ENCODE data around the gene KIRREL3.

The KIRREL3 gene

DNA sequence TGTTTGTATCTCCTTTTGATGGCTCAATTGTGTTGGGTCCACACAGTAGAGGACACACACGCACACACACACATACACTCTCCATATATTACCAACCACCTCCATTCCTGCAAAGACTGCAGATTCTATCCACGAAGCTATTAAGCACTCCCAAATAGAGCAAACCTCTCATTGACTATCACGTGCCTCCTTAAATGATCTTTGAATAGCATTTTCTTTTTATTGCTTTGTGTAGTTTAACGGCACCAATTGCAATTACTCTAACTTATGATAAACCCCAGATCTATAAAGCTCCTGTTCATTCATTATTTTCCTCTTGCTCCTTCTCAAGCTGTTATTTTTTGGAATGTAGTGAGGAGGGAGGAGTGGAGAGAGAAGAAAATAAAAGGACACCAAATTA lies 440.3 kb downstream of the KIRREL3 start:
- TF ChIP-seq, protein P1, sequence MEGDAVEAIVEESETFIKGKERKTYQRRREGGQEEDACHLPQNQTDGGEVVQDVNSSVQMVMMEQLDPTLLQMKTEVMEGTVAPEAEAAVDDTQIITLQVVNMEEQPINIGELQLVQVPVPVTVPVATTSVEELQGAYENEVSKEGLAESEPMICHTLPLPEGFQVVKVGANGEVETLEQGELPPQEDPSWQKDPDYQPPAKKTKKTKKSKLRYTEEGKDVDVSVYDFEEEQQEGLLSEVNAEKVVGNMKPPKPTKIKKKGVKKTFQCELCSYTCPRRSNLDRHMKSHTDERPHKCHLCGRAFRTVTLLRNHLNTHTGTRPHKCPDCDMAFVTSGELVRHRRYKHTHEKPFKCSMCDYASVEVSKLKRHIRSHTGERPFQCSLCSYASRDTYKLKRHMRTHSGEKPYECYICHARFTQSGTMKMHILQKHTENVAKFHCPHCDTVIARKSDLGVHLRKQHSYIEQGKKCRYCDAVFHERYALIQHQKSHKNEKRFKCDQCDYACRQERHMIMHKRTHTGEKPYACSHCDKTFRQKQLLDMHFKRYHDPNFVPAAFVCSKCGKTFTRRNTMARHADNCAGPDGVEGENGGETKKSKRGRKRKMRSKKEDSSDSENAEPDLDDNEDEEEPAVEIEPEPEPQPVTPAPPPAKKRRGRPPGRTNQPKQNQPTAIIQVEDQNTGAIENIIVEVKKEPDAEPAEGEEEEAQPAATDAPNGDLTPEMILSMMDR (IDR thresholded peaks at IDR 0.05; ENCODE audit: insufficient read depth, low read length, poor library complexity, severe bottlenecking) = no peak
- no peak for DNase-seq (ENCODE audit: extremely low read depth, insufficient read length)
- H3K36me3 ChIP-seq (ENCODE audit: control insufficient read depth, insufficient read depth, low read length) = no peaks in the 10 kb centered on the region

DNA sequence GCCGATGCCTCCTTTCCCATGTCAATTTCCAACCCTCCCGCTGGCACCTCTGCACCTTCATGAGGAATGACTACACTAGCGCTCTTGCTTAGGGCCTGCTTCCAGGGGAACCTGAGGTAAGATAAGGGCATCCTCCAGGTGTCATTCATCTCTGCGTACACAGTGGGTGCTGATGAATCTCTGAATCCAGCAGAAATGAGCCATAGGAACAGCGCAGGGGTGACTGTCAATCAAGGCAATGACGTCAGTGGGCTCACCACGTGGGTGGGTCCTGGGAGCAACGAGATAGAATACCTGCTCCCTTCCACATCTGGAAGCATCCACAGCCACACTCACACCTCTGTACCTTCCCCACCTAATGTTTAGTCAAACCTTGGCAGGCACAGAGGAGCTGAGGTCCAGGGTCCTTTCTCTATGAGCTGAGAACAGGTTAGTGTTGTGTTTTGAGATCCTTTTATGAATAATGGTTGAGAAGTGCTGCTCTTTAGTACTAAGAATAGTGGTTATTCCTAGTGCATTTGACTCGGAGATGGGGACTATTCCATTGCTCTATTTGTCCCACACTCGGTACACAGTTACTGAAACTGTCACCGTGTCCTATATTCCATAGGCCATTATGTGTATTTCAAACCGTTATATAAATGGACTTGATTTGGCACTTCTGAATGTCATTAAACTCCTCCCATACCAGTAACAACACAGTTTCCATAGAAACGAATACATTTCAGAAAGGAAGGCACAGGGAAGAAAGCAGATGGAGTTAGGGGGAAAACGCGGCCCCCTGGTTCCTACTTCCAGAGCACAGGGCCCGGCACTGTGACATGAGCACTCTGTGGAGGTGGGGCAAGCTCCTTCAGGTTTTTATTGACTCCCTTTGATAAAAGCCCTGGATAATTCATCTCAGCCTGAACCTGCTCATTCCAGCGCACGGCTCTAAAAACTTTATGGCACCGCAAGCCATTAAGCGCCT lies 451.7 kb downstream of the KIRREL3 start:
- Histone ChIP-seq H3K27me3 (replicated peaks; ENCODE audit: control insufficient read depth, insufficient read depth, low read length) (no peaks in the 10 kb centered on the region; the same call in 1 of the 2 replicates), H3K4me3 (replicated peaks; ENCODE audit: low read depth, low read length) (no peak overlapping the region), H3K36me3 (ENCODE audit: control insufficient read depth, insufficient read depth, low read length) (no peaks in the 10 kb centered on the region)
- no peak for DNase-seq (ENCODE audit: extremely low read depth, insufficient read length)
- TF ChIP-seq, protein P1 (IDR thresholded peaks at IDR 0.05; ENCODE audit: insufficient read depth, low read length, poor library complexity, severe bottlenecking) = no peak

More for the DNA sequence above, 440.3 kb downstream of the KIRREL3 start:
- no peaks in the 10 kb centered on the region; the same call in 1 of the 2 replicates for H3K27me3 ChIP-seq (replicated peaks; ENCODE audit: control insufficient read depth, insufficient read depth, low read length)
- no peak overlapping the region for H3K4me3 ChIP-seq (replicated peaks; ENCODE audit: low read depth, low read length)

GRCh38 chr11:126547691-126548090 lies 452.9 kb downstream of the KIRREL3 start:
- DNase-seq (ENCODE audit: extremely low read depth, insufficient read length) = no peak
- H3K36me3 ChIP-seq (ENCODE audit: control insufficient read depth, insufficient read depth, low read length) = no peaks in the 10 kb centered on the region
- H3K27me3 ChIP-seq (replicated peaks; ENCODE audit: control insufficient read depth, insufficient read depth, low read length) = no peaks in the 10 kb centered on the region; the same call in 1 of the 2 replicates
- H3K4me3 ChIP-seq (replicated peaks; ENCODE audit: low read depth, low read length) = no peak overlapping the region
- TF ChIP-seq, protein P1 (IDR thresholded peaks at IDR 0.05; ENCODE audit: insufficient read depth, low read length, poor library complexity, severe bottlenecking) = no peak

DNA sequence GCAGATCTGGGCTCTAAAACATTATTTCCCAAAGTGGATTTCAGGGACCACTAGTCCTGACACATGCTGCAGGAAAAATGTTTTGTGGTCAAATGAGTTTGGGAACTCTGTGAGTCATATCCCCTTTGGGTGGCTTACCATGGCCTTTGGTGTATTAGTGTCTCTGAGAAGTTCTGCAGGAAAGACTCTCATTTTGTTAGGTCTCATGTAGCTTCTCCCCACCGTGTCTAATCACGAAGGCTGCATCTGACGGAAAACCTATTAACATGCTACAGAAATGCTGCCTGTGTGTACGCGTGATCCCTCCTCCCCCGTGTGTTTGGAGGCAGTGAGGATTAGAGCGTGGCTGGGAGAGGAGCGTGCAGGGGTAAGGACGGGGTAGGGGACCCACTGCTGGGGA lies 453.4 kb downstream of the KIRREL3 start:
- Histone ChIP-seq H3K4me3 (replicated peaks; ENCODE audit: low read depth, low read length) (no peak overlapping the region), H3K36me3 (ENCODE audit: control insufficient read depth, insufficient read depth, low read length) (no peaks in the 10 kb centered on the region), H3K27me3 (replicated peaks; ENCODE audit: control insufficient read depth, insufficient read depth, low read length) (no peaks in the 10 kb centered on the region; the same call in 1 of the 2 replicates)
- TF ChIP-seq, protein P1 (IDR thresholded peaks at IDR 0.05; ENCODE audit: insufficient read depth, low read length, poor library complexity, severe bottlenecking) = no peak
- DNase-seq (ENCODE audit: extremely low read depth, insufficient read length) = no peak

DNA sequence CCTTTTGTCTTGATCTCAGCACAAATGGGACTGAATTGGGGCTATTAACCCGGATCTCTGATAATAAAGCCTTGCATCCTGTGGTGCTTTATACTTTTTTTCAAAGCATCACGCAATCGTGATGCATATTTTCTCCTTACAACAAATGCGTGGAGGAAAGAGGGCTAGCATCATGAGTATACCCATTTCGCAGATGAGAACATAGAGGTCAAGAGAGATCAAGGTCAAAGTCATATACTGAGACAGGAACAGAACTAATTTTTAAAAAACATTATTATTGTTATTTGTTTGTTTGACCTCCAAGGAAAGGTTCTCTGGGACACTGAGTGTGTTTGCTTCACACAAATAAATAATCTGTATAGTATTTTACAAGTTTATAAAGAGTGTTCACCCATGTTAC lies 453.9 kb downstream of the KIRREL3 start:
- no peak overlapping the region for H3K4me3 ChIP-seq (replicated peaks; ENCODE audit: low read depth, low read length)
- H3K36me3 ChIP-seq (ENCODE audit: control insufficient read depth, insufficient read depth, low read length) = no peaks in the 10 kb centered on the region
- no peaks in the 10 kb centered on the region; the same call in 1 of the 2 replicates for H3K27me3 ChIP-seq (replicated peaks; ENCODE audit: control insufficient read depth, insufficient read depth, low read length)
- DNase-seq (ENCODE audit: extremely low read depth, insufficient read length) = no peak
- TF ChIP-seq, protein P1 (IDR thresholded peaks at IDR 0.05; ENCODE audit: insufficient read depth, low read length, poor library complexity, severe bottlenecking) = no peak
